Trophoblast cell (in vitro differentiated cells and primary cell): Measurements from ENCODE around the gene TCF21. TPM values are rescaled to one million over a fixed set of nuclear protein-coding genes. Genes with fewer than 3 reads are reported as not detected.
A peak's percentile ranks its signal among the peaks of the same experiment; 100 is the strongest.

Experiments
- DNase-seq, 2 donors: peaks; one replicate each; pipeline ENCODE4 v3.0.0-alpha.2; 2016
- H2AFZ ChIP-seq: 2 replicates; pipeline ENCODE4 v1.6.1; 2013; ENCODE audit warnings: low read length, moderate library complexity, mild to moderate bottlenecking; ENCODE audit not compliant: insufficient read depth, poor library complexity
- H2AK5ac ChIP-seq: 2 replicates; pipeline ENCODE4 v1.6.1; 2013; ENCODE audit warnings: mild to moderate bottlenecking, low read length
- H2BK120ac ChIP-seq: 2 replicates; pipeline ENCODE4 v1.6.1; 2013; ENCODE audit warnings: low read length, mild to moderate bottlenecking, moderate library complexity; ENCODE audit not compliant: insufficient read depth, poor library complexity
- H2BK12ac ChIP-seq: 2 replicates; pipeline ENCODE4 v1.6.1; 2013; ENCODE audit warnings: mild to moderate bottlenecking, low read length, moderate library complexity
- H2BK5ac ChIP-seq: 2 replicates; pipeline ENCODE4 v1.6.1; 2013; ENCODE audit warnings: low read length, low read depth, moderate library complexity, mild to moderate bottlenecking; ENCODE audit not compliant: poor library complexity
- H3K14ac ChIP-seq: 2 replicates; pipeline ENCODE4 v1.6.1; 2013; ENCODE audit warnings: mild to moderate bottlenecking, low read length
- H3K18ac ChIP-seq: 2 replicates; pipeline ENCODE4 v1.6.1; 2013; ENCODE audit warnings: mild to moderate bottlenecking, low read length
- H3K23ac ChIP-seq: 2 replicates; pipeline ENCODE4 v1.6.1; 2013; ENCODE audit warnings: low read length
- H3K27ac ChIP-seq: 2 replicates; pipeline ENCODE4 v1.5.1; 2013; ENCODE audit warnings: low read depth, mild to moderate bottlenecking, inconsistent platforms, low read length, moderate library complexity
- H3K27me3 ChIP-seq: 2 replicates; pipeline ENCODE4 v1.6.1; 2013; ENCODE audit warnings: inconsistent platforms, mild to moderate bottlenecking, low read length, moderate library complexity; ENCODE audit not compliant: insufficient read depth
- H3K36me3 ChIP-seq, 2 experiments: 1 replicate in 1 of 2; 2 replicates in 1 of 2; pipeline ENCODE4 v1.6.1; 2013; ENCODE audit warnings: low read length in 2 of 2, mild to moderate bottlenecking in 2 of 2, moderate library complexity in 1 of 2; ENCODE audit not compliant: insufficient read depth in 2 of 2, control insufficient read depth in 1 of 2
- H3K4ac ChIP-seq: 2 replicates; pipeline ENCODE4 v1.6.1; 2013; ENCODE audit warnings: low read depth, mild to moderate bottlenecking, low read length, moderate library complexity
- H3K4me1 ChIP-seq, 2 experiments: 1 replicate in 1 of 2; 2 replicates in 1 of 2; pipeline ENCODE4 v1.6.1; 2013; ENCODE audit warnings: low read length in 2 of 2, mild to moderate bottlenecking in 2 of 2, moderate library complexity in 1 of 2; ENCODE audit not compliant: insufficient read depth in 2 of 2, control insufficient read depth in 1 of 2
- H3K4me2 ChIP-seq: 2 replicates; pipeline ENCODE4 v1.6.1; 2013; ENCODE audit warnings: inconsistent platforms, mild to moderate bottlenecking, low read length, moderate library complexity
- H3K4me3 ChIP-seq: 2 replicates; pipeline ENCODE4 v1.5.1; 2013; ENCODE audit warnings: mild to moderate bottlenecking, low read depth, low read length, inconsistent platforms
- H3K79me1 ChIP-seq: one replicate; pipeline ENCODE4 v1.6.1; 2013; ENCODE audit warnings: low read length
- H3K79me2 ChIP-seq: 2 replicates; pipeline ENCODE4 v1.6.1; 2013; ENCODE audit warnings: low read length, mild to moderate bottlenecking; ENCODE audit not compliant: control insufficient read depth, insufficient read depth, poor library complexity
- H3K9ac ChIP-seq: 2 replicates; pipeline ENCODE4 v1.6.1; 2013; ENCODE audit warnings: mild to moderate bottlenecking, low read length
- H3K9me3 ChIP-seq: 2 replicates; pipeline ENCODE4 v1.6.1; 2013; ENCODE audit warnings: low read depth, mild to moderate bottlenecking, control low read depth, inconsistent platforms, low read length; ENCODE audit not compliant: insufficient read depth
- H4K12ac ChIP-seq: 2 replicates; pipeline ENCODE4 v1.6.1; 2013; ENCODE audit warnings: low read depth, mild to moderate bottlenecking, low read length, moderate library complexity
- H4K8ac ChIP-seq: 2 replicates; pipeline ENCODE4 v1.6.1; 2013; ENCODE audit warnings: low read depth, mild to moderate bottlenecking, low read length, moderate library complexity
- H4K91ac ChIP-seq: one replicate; pipeline ENCODE4 v1.6.1; 2013; ENCODE audit warnings: low read depth, mild to moderate bottlenecking, low read length, moderate library complexity
- WGBS: extraction: QIAGEN DNeasy Blood & Tissue Kit; methylation state at CpG from one replicate; pipeline ENCODE4 v1.1.7; 2013; ENCODE audit warnings: missing lambda C conversion rate; ENCODE audit not compliant: insufficient read length, insufficient coverage; ENCODE audit errors: extremely low coverage; 5-methylcytosine and 5-hydroxymethylcytosine counted together
- polyA plus RNA-seq: library from polyadenylated mRNA; stranded (reverse); fragments of 200-250 nt; gene quantifications from 2 replicates; pipeline ENCODE4 v1.2.3, GENCODE V29; 2013

The TCF21 gene
- polyA plus RNA-seq, result 0.01 TPM in 2 replicates

- Histone ChIP-seq H3K4me3 (peak within 1 kb of the TSS; percentile 8), H3K79me2 (no peaks in the 10 kb centered on the region), H2AK5ac (no peak within 1 kb of the TSS), H3K18ac (no peak within 1 kb of the TSS), H3K27me3 (peaks cover 44% of the 10 kb centered on the region), H3K23ac (no peak within 1 kb of the TSS), H2BK120ac (no peak within 1 kb of the TSS), H3K4me1 (peaks cover 16 to 19% of the 10 kb centered on the region in 2 experiments), H2AFZ (no peak within 1 kb of the TSS), H3K14ac (no peak within 1 kb of the TSS), H2BK5ac (no peak within 1 kb of the TSS), H3K9ac (no peak within 1 kb of the TSS), H4K12ac (no peak within 1 kb of the TSS), H4K8ac (no peak within 1 kb of the TSS), H3K4me2 (peak within 1 kb of the TSS; percentile 76), H4K91ac (no peak within 1 kb of the TSS), H3K27ac (no peak within 1 kb of the TSS), H3K79me1 (no peaks in the 10 kb centered on the region), H2BK12ac (no peak within 1 kb of the TSS), H3K4ac (no peak within 1 kb of the TSS), H3K36me3 (no peaks in the 10 kb centered on the region), H3K9me3 (no peaks in the 10 kb centered on the region)
- no CpG with 5 or more reads among the region's 22 CpGs for WGBS
- DNase-seq, result no peak
Measured at GRCh38 chr6:133888929-133889556, at the start of gene TCF21. TSS of gene TCF21 (plus strand) at chr6:133889113. CDS start at chr6:133889398, 285 bp downstream.

- Histone ChIP-seq H2BK120ac (no peak overlapping the region), H3K36me3 (no peaks in the 10 kb centered on the region), H2BK5ac (no peak overlapping the region), H3K79me2 (peaks cover 2% of the 10 kb centered on the region), H3K27ac (no peak overlapping the region), H3K9ac (no peak overlapping the region), H4K12ac (no peak overlapping the region), H4K91ac (no peak overlapping the region), H3K79me1 (peaks cover 2% of the 10 kb centered on the region), H3K18ac (no peak overlapping the region), H3K23ac (no peak overlapping the region), H3K4me2 (no peak overlapping the region), H3K9me3 (no peaks in the 10 kb centered on the region), H3K4me3 (no peak overlapping the region), H2AK5ac (no peak overlapping the region), H2BK12ac (no peak overlapping the region), H3K14ac (no peak overlapping the region), H3K4ac (no peak overlapping the region), H3K4me1 (no peaks in the 10 kb centered on the region), H4K8ac (no peak overlapping the region), H2AFZ (no peak overlapping the region), H3K27me3 (no peaks in the 10 kb centered on the region)
- WGBS, result no CpG with 5 or more reads among the region's 3 CpGs
- no peak for DNase-seq
Measured at GRCh38 chr6:133841176-133841575, 47.7 kb upstream of the TCF21 start.

GRCh38 chr6:133843098-133843497 is 45.8 kb upstream of the TCF21 start:
- H3K14ac ChIP-seq, result no peak overlapping the region
- WGBS, result no CpG with 5 or more reads among the region's 2 CpGs
- H2BK12ac ChIP-seq, result no peak overlapping the region
- no peak overlapping the region for H3K4ac ChIP-seq
- no peaks in the 10 kb centered on the region for H3K36me3 ChIP-seq
- no peak overlapping the region for H4K91ac ChIP-seq
- no peaks in the 10 kb centered on the region for H3K27me3 ChIP-seq
- no peak overlapping the region for H4K8ac ChIP-seq
- no peak overlapping the region for H3K27ac ChIP-seq
- no peak overlapping the region for H2BK120ac ChIP-seq
- no peak overlapping the region for H2BK5ac ChIP-seq
- no peak overlapping the region for H3K4me2 ChIP-seq
- no peak overlapping the region for H3K18ac ChIP-seq
- H3K79me2 ChIP-seq, result no peaks in the 10 kb centered on the region
- no peak overlapping the region for H3K9ac ChIP-seq
- H3K4me3 ChIP-seq, result no peak overlapping the region
- no peaks in the 10 kb centered on the region for H3K79me1 ChIP-seq
- no peak overlapping the region for H3K23ac ChIP-seq
- no peak overlapping the region for H2AK5ac ChIP-seq
- no peaks in the 10 kb centered on the region for H3K9me3 ChIP-seq
- H2AFZ ChIP-seq, result no peak overlapping the region
- H4K12ac ChIP-seq, result no peak overlapping the region
- no peak for DNase-seq
- no peaks in the 10 kb centered on the region for H3K4me1 ChIP-seq

- H4K12ac ChIP-seq, result no peak overlapping the region
- no peak overlapping the region for H2BK5ac ChIP-seq
- no peaks in the 10 kb centered on the region for H3K9me3 ChIP-seq
- H2BK12ac ChIP-seq, result no peak overlapping the region
- H3K9ac ChIP-seq, result no peak overlapping the region
- H3K23ac ChIP-seq, result no peak overlapping the region
- no peak overlapping the region for H2AK5ac ChIP-seq
- no peak overlapping the region for H4K8ac ChIP-seq
- H3K79me1 ChIP-seq, result no peaks in the 10 kb centered on the region
- DNase-seq, result no peak
- no peak overlapping the region for H3K4ac ChIP-seq
- H3K4me3 ChIP-seq, result no peak overlapping the region
- no peaks in the 10 kb centered on the region for H3K36me3 ChIP-seq
- no peak overlapping the region for H3K18ac ChIP-seq
- H2BK120ac ChIP-seq, result no peak overlapping the region
- no peaks in the 10 kb centered on the region for H3K4me1 ChIP-seq
- no peak overlapping the region for H3K27ac ChIP-seq
- no CpG with 5 or more reads among the region's 1 CpG for WGBS
- no peak overlapping the region for H4K91ac ChIP-seq
- no peak overlapping the region for H3K14ac ChIP-seq
- H2AFZ ChIP-seq, result no peak overlapping the region
- H3K4me2 ChIP-seq, result no peak overlapping the region
- H3K27me3 ChIP-seq, result no peaks in the 10 kb centered on the region
- no peaks in the 10 kb centered on the region for H3K79me2 ChIP-seq
Measured at GRCh38 chr6:133844709-133845108, 44.2 kb upstream of the TCF21 start.
